ENCODE results near the gene C12orf57. TPM values are rescaled to one million over a fixed set of nuclear protein-coding genes. Genes with fewer than 3 reads are reported as not detected.

The C12orf57 gene
- total and polyA plus RNA-seq, 12 donors: 134 to 654 (median 175) TPM

GRCh38 chr12:6963791-6964413 is 20.1 kb downstream of the C12orf57 start:
- Histone ChIP-seq H3K36me3 (peaks cover 0 to 59% (median 31%) of the 10 kb centered on the region in 9 donors), H3K9me3 (no peaks in the 10 kb centered on the region), H3K4me3 (no peak overlapping the region), H3K27ac (peak overlapping the region in 6 of 10 donors; percentile 71 to 84 (median 76)), H3K27me3 (no peaks in the 10 kb centered on the region), H3K4me1 (peaks cover 20 to 67% (median 54%) of the 10 kb centered on the region in 9 donors)
- WGBS, 2 donors: 73 to 79% methylated on average over 17 of the region's 17 CpGs
- intact Hi-C loops (cut with DNase I): loop anchor here in 7 of 10 donors (2.0 to 10.0 kb wide), 7 partner anchors 19 to 128 kb away; partner anchors contain the start of genes C12orf57 (in 4 of the 7), LPCAT3 (in 2 of the 7) and C1R (in 1 of the 7)
- ATAC-seq: no peak
- no peak for TF ChIP-seq CTCF (IDR thresholded peaks at IDR 0.05)
- DNase-seq: no peak

- intact Hi-C loops (cut with DNase I): loop anchor here in 7 of 10 donors (1.0 to 10.0 kb wide), 8 partner anchors 20 to 128 kb away; partner anchors contain the start of genes C12orf57 (in 4 of the 7), C1R (in 2 of the 7), LPCAT3 (in 2 of the 7) and SPSB2 (in 1 of the 7)
- Histone ChIP-seq H3K4me1 (peaks cover 25 to 67% (median 56%) of the 10 kb centered on the region in 9 donors), H3K27ac (peak overlapping the region in 9 of 10 donors; percentile 3 to 84 (median 74)), H3K27me3 (no peaks in the 10 kb centered on the region), H3K36me3 (peaks cover 0 to 60% (median 32%) of the 10 kb centered on the region in 9 donors), H3K4me3 (no peak overlapping the region), H3K9me3 (no peaks in the 10 kb centered on the region)
- DNase-seq (no peak), ATAC-seq (no peak)
- WGBS, 2 donors: 72 to 75% methylated on average over 8 of the region's 8 CpGs
- no peak for TF ChIP-seq CTCF (IDR thresholded peaks at IDR 0.05)
Observed at GRCh38 chr12:6964605-6965025, 20.8 kb downstream of the C12orf57 start.

- no peaks in the 10 kb centered on the region for H3K9me3 ChIP-seq
- intact Hi-C loops (cut with DNase I): loop anchor here in 7 of 10 donors (1.0 to 10.0 kb wide), 6 partner anchors 20 to 127 kb away; partner anchors contain the start of genes C12orf57 (in 4 of the 7), C1R (in 1 of the 7), LPCAT3 (in 1 of the 7) and SPSB2 (in 1 of the 7)
- peaks cover 25 to 66% (median 55%) of the 10 kb centered on the region in 9 donors for H3K4me1 ChIP-seq
- peak; percentile 81 to 90 for DNase-seq
- WGBS, 2 donors: 24 to 28% methylated on average over 12 of the region's 12 CpGs
- TF ChIP-seq CTCF (IDR thresholded peaks at IDR 0.05): peak; percentile 75 to 97 (median 93)
- peaks cover 0 to 54% (median 32%) of the 10 kb centered on the region in 9 donors for H3K36me3 ChIP-seq
- no peak overlapping the region for H3K4me3 ChIP-seq
- ATAC-seq: peak; percentile 56 to 83 (median 81)
- H3K27ac ChIP-seq: peak overlapping the region in 9 of 10 donors; percentile 3 to 84 (median 74)
- no peaks in the 10 kb centered on the region for H3K27me3 ChIP-seq
Observed at GRCh38 chr12:6965026-6965661, 21.3 kb downstream of the C12orf57 start.

- intact Hi-C loops (cut with DNase I): loop anchor here in 7 of 10 donors (1.0 to 10.0 kb wide), 6 partner anchors 21 to 127 kb away; partner anchors contain the start of genes C12orf57 (in 4 of the 7), C1R (in 1 of the 7), LPCAT3 (in 1 of the 7) and SPSB2 (in 1 of the 7)
- ATAC-seq (no peak), DNase-seq (no peak)
Observed at GRCh38 chr12:6965714-6966113, 21.9 kb downstream of the C12orf57 start.

More at GRCh38 chr12:6965714-6966113, 21.9 kb downstream of the C12orf57 start:
- 76% methylated on average over 4 of the region's 4 CpGs for WGBS, 2 donors
- TF ChIP-seq CTCF (IDR thresholded peaks at IDR 0.05): no peak
- Histone ChIP-seq H3K27me3 (no peaks in the 10 kb centered on the region), H3K9me3 (no peaks in the 10 kb centered on the region), H3K4me3 (no peak overlapping the region), H3K36me3 (peaks cover 0 to 49% (median 32%) of the 10 kb centered on the region in 9 donors), H3K4me1 (peaks cover 24 to 60% (median 51%) of the 10 kb centered on the region in 9 donors), H3K27ac (peak overlapping the region in 3 of 10 donors; percentile 74 to 84 (median 74))
